PFSK-1 (cell line): ENCODE results near the gene ARHGAP8.

Source experiments
- FOXP2 ChIP-seq: optimal IDR thresholded peaks from 2 replicates; pipeline ENCODE3; 2011; ENCODE audit warnings: borderline replicate concordance, control low read depth, inconsistent platforms; ENCODE audit not compliant: insufficient read depth; ENCODE audit errors: extremely low read length, extremely low read depth
- POLR2AphosphoS5 ChIP-seq: IDR thresholded peaks from 2 replicates; pipeline ENCODE4 v1.6.1; 2012; ENCODE audit warnings: low read depth, mild to moderate bottlenecking, control low read depth, low read length, moderate library complexity
- REST ChIP-seq, 2 experiments: IDR thresholded peaks; 2 replicates each; pipeline versions ENCODE4 v1.6.1 to v1.8.0; 2011 to 2012; ENCODE audit warnings: low read depth in 2 of 2, low read length in 2 of 2, control low read depth in 1 of 2, inconsistent platforms in 1 of 2, mild to moderate bottlenecking in 1 of 2, moderate library complexity in 1 of 2; ENCODE audit not compliant: insufficient read depth in 1 of 2
- SIN3A ChIP-seq: IDR thresholded peaks from 2 replicates; pipeline ENCODE4 v1.6.1; 2012; ENCODE audit warnings: mild to moderate bottlenecking, low read length, moderate library complexity, borderline replicate concordance; ENCODE audit not compliant: insufficient read depth
- TAF1 ChIP-seq: IDR thresholded peaks from 2 replicates; pipeline ENCODE4 v1.6.1; 2012; ENCODE audit warnings: low read length, control low read depth, borderline replicate concordance; ENCODE audit not compliant: insufficient read depth

ARHGAP8 gene

GRCh38 chr22:44776605-44777363 lies 24.4 kb downstream of the ARHGAP8 start:
- no peak for TF ChIP-seq POLR2AphosphoS5
- TF ChIP-seq TAF1, result no peak
- TF ChIP-seq REST (IDR thresholded peaks at IDR 0.05; ENCODE audit: insufficient read depth in 1 of 2, low read depth in 2 of 2, low read length in 2 of 2), result no peak

GRCh38 chr22:44777364-44777755 lies 25.0 kb downstream of the ARHGAP8 start:
- no peak for TF ChIP-seq REST (IDR thresholded peaks at IDR 0.05; ENCODE audit: insufficient read depth in 1 of 2, low read depth in 2 of 2, low read length in 2 of 2)

DNA sequence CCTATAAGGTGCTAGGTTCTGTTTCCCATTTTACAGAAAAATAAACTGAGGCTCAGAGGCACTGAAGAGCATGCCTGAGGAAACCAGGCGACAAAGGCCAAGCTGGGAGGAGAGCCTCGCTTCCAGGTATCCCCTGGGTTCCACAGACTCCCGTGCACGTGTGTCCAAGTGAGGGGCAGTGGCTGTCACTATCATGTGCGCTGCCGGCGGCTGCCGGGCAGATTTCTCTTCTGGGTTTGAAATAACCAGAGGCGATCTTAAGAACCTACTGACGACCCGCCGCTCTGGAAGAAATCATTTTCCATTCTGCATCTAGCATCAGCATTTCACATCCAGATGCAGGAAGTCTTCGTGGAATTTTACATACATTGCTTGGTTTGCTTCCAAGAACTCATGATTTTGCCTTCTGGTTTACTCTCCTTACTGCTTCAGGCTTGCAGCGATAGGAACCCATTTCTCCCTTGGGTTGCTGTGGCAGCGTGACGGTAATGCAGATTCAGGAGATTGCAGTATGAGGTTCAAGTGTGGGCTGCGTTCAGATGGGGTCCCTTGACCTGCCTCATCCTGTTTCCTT lies 28.6 kb downstream of the ARHGAP8 start:
- TF ChIP-seq REST (IDR thresholded peaks at IDR 0.05; ENCODE audit: insufficient read depth in 1 of 2, low read depth in 2 of 2, low read length in 2 of 2), result no peak
- TF ChIP-seq SIN3A, result no peak
- TF ChIP-seq TAF1, result no peak
- TF ChIP-seq POLR2AphosphoS5, result no peak
- TF ChIP-seq FOXP2, result no peak

DNA sequence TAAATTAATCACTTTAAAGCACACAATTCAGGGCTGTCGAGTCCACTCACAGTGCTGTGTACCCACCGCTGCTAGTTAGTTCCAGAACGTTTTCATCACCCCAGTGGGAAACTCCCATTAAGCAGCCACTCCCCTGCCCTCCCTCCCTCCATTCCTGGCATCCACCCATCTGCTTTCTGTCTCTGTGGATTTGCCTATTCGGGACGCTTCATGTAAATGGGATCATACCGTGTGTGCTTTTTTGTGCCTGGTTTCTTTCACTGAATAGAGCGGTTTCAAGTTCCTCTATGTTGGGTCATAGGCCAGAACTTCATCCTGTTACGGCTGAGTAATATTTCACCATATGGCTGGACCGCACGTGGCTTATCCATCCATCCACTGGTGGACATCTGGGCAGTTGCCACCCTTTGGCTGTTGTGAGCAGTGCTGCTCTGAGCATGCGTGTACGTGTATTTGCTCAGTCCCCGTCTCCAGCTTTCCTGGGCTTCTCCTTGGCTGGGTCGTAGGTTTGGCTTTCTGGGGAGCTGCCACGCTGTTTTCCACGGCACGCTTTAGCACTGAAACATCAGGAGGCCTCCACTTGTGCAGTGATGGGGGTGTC lies 30.1 kb downstream of the ARHGAP8 start:
- TF ChIP-seq REST (IDR thresholded peaks at IDR 0.05; ENCODE audit: insufficient read depth in 1 of 2, low read depth in 2 of 2, low read length in 2 of 2), result no peak
- no peak for TF ChIP-seq SIN3A
- TF ChIP-seq FOXP2, result no peak
- no peak for TF ChIP-seq TAF1
- TF ChIP-seq POLR2AphosphoS5, result no peak

DNA sequence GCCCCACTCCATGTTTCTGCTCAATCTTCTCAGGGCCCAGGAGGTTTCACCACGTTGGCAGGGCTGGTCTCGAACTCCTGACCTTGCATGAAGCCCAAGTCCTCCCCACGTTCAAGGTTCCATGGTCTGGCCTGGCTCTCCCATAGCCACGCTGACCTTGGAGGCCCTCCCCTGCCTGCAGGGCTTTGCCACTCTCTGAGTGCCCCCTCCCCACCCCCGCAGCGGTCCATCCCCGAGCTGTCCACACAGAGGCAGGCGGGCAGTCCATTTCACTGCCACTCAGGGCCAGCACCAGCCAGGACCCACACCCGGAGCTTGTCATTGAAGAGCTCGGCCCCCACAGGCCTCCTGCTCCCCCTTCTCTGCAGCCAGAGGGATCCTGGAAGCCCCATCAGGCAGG lies 30.7 kb downstream of the ARHGAP8 start:
- TF ChIP-seq FOXP2, result no peak
- no peak for TF ChIP-seq SIN3A
- no peak for TF ChIP-seq POLR2AphosphoS5
- TF ChIP-seq TAF1, result no peak
- no peak for TF ChIP-seq REST (IDR thresholded peaks at IDR 0.05; ENCODE audit: insufficient read depth in 1 of 2, low read depth in 2 of 2, low read length in 2 of 2)
